HG03378 (cell line): Measurements from ENCODE around the gene DACH1.
"Not testable (repeated sequence)": the region's sequence is repeated elsewhere in the genome, so short reads cannot be mapped to it uniquely, and the experiment has no call there.

Experiments used
- ATAC-seq: cut with Tn5 transposase; IDR thresholded peaks from one replicate; pipeline ENCODE4 v1.9.1; 2021; ENCODE audit warnings: mild to moderate bottlenecking, moderate library complexity; ENCODE audit not compliant: unreplicated experiment

DACH1 gene

GRCh38 chr13:71867131-71867814 is at the start of gene DACH1:
Gene DACH1, minus strand, starts transcription at chr13:71867204.
- ATAC-seq, result peak; percentile 62

- no peak for ATAC-seq
These were observed 46.7 kb upstream of the DACH1 start for GRCh38 chr13:71913717-71914116.

DNA sequence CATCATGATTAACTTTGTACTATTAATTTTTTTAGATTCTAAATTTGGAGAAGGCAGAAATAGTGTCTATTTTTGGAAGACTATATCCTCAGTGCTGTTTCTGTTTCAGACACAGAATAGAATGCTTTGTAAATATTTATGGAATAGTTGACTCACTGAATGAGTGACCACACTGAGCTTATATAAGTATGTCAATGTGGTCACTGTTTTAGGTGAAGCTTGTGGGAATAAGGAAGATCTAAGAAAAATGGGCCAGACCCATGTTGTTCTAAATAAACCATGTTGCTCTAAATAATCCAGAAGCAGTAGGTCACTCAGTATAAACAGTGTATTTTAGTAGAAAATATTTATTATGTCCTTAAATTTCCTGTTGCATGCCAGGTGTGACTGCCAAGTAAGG is 45.5 kb upstream of the DACH1 start:
- no peak for ATAC-seq

DNA sequence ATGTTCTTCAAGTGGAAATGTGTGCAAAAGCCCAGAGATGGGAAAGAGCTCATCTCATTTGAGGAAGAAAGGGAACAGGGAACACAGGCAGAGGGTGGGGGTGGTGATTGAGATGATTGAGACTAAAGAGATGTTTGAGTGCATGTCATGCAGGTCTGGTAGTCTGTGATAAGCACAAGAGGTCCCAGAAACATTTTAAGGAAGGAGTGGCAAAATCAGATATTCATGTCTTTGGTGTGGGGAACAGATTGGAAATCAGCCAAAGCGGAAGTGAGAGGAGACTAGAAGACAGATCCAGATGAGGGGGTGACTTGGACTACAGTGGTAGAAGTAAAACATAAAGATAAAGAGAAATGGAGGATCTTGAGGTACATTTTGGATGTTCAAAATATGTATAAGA is 39.4 kb upstream of the DACH1 start:
- no peak for ATAC-seq

- ATAC-seq, result no peak
These were observed 35.7 kb upstream of the DACH1 start for GRCh38 chr13:71902676-71903075.

DNA sequence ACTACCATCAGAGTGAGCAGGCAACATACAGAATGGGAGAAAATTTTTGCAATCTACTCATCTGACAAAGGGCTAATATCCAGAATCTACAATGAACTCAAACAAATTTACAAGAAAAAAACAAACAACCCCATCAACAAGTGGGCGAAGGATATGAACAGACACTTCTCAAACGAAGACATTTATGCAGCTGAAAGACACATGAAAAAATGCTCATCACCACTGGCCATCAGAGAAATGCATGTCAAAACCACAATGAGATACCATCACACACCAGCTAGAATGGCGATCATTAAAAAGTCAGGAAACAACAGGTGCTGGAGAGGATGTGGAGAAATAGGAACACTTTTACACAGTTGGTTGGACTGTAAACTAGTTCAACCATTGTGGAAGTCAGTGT is 26.5 kb upstream of the DACH1 start:
- ATAC-seq, result not testable (repeated sequence)

- ATAC-seq, result no peak
These were observed 19.9 kb upstream of the DACH1 start for GRCh38 chr13:71886880-71887279.

DNA sequence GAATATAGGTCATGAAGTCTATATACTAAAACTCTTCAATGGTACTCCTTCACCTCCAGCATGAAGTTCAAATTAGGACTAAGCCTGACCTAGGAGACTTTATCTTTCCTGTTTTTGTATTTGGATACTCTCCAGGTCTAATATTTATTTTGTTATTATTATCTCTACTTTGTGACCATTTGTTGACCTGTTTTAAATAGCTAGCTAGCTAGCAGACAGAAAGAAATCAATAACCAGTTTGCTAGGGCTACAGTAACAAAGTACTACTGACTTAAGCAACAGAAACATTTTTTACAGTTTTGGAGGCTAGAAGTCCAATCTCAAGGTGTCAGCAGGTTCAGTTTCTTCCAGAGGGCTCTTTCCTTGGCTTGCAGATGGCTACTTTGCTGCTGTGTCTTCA is 15.1 kb upstream of the DACH1 start:
- ATAC-seq, result no peak

DNA sequence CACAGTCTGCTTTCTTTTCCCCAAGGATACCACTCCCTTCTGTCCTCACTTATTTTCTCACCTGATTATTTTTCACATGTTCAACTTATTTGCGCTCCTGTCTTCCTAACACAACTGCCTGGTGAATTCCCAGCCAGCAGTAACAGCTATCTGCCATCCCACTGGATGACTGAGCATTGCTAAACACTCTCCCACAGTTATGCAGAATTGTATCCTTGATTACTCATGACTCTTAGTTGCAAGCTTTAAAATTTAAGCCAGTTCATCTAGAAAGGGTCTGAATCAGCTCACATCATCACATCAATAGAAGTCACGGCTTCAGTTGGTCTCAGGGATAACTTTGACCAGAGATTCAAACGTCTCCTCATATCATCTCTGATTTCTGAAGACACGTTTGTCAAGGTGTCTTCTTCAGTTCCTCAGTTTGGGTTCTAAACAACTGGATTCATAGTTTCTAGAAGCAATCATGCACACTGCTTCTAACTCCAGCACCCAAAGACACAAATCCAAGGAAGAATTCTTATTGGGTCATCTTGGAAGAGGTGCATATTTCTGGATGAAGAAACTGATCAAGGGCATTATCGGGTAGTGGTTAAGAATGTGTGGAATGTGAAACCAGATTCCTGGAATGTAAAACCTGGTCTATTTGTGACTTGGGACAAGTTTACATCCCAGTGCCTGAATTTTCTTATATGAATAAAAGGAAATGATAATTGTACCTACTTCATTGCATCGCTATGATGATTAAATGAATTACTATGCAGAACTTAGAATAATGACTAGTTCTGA is 13.9 kb upstream of the DACH1 start:
- ATAC-seq, result no peak

- ATAC-seq, result no peak
These were observed 12.9 kb upstream of the DACH1 start for GRCh38 chr13:71879808-71880344.

- ATAC-seq, result peak; percentile 95
These were observed 12.1 kb upstream of the DACH1 start for GRCh38 chr13:71879129-71879535.

GRCh38 chr13:71877256-71877653 is 10.3 kb upstream of the DACH1 start:
- no peak for ATAC-seq

- ATAC-seq, result no peak
These were observed 9.7 kb upstream of the DACH1 start for GRCh38 chr13:71876648-71877255.

- ATAC-seq, result no peak
These were observed 8.8 kb upstream of the DACH1 start for GRCh38 chr13:71875823-71876222.

GRCh38 chr13:71874458-71874857 is 7.5 kb upstream of the DACH1 start:
- ATAC-seq, result no peak

- no peak for ATAC-seq
These were observed 6.6 kb upstream of the DACH1 start for GRCh38 chr13:71873418-71874247.

GRCh38 chr13:71871844-71872243 is 4.8 kb upstream of the DACH1 start:
- ATAC-seq, result no peak

GRCh38 chr13:71871176-71871754 is 4.3 kb upstream of the DACH1 start:
- no peak for ATAC-seq

DNA sequence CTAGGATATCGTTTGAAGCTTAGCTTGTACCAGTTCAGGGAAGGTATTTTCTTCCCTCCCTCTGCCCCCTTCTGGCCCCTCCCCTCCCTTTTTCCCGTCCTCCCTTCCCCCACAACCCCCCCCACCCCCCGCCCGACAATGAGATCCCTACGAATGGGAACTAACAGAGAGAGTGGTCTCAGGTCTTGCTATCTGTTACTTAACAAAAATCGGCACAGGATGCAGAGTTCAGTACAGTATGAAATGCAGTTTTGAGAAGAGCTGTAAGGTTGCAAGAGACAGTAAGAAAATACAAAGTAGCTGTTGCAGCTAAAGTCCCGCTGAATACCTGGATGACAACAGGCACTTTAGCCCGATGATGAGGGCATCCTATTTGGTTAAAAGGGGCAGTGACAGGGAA is 3.1 kb upstream of the DACH1 start:
- ATAC-seq, result no peak

DNA sequence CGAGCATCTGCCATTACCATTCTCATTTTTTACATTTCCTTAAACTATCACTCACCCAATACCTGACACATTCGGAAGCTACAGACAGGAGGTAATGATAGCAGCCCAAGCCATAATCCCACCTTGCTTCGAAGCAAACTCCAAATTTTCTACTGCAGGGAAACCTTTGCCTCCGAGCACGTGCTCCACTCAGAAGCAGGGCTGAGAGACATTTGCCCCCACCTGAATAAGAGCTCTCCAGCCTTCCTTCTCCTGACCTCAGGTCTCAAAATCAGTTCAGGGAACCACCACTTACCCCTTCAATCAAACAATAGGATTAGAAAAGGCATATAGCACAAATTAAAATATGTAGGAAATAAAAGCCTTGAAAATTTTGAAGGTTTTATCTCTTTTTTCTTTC is 2.3 kb upstream of the DACH1 start:
- ATAC-seq, result no peak
